Measurements from ENCODE around the gene YY1AP1.

DNA sequence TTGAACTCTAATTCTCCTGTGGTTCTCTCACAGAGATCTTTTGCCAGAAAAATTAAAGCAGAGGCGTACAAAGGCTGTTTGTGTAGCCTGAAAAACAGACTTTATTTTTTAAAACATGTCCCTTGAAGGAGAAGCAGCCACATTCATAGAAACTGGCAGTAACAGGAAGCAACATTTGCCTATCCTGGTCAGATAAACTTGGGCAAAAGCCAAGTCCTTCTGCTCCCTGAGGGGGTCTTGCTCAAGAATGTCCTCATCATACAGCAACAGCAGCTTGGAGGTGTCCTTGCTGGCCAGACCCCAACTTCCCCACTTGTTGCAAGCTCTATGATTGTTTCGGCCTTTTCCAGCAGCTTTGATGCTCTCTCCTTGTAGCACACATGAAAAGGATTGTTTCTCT, 42.3 kb downstream of the YY1AP1 start:
- no peak for TF ChIP-seq POLR2A (IDR thresholded peaks at IDR 0.05)
- no peak for TF ChIP-seq POLR2AphosphoS5 (IDR thresholded peaks at IDR 0.05)
- TF ChIP-seq, protein P1, sequence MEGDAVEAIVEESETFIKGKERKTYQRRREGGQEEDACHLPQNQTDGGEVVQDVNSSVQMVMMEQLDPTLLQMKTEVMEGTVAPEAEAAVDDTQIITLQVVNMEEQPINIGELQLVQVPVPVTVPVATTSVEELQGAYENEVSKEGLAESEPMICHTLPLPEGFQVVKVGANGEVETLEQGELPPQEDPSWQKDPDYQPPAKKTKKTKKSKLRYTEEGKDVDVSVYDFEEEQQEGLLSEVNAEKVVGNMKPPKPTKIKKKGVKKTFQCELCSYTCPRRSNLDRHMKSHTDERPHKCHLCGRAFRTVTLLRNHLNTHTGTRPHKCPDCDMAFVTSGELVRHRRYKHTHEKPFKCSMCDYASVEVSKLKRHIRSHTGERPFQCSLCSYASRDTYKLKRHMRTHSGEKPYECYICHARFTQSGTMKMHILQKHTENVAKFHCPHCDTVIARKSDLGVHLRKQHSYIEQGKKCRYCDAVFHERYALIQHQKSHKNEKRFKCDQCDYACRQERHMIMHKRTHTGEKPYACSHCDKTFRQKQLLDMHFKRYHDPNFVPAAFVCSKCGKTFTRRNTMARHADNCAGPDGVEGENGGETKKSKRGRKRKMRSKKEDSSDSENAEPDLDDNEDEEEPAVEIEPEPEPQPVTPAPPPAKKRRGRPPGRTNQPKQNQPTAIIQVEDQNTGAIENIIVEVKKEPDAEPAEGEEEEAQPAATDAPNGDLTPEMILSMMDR (IDR thresholded peaks at IDR 0.05 in 8 of 11, conservative IDR thresholded peaks at IDR 0.05 in 3 of 11): no peak

Data from spleen (tissue), 7 donors.